SKM-1 treated with dmso at 0.1 percent for 144 hours (cell line): ENCODE results near the gene LILRA1.
"Not testable (repeated sequence)": the region's sequence is repeated elsewhere in the genome, so short reads cannot be mapped to it uniquely, and the experiment has no call there.

Source experiments
- DNase-seq: peaks from one replicate; lab custom pipeline; 2025; ENCODE audit not compliant: unreplicated experiment; lab: John Stamatoyannopoulos, UW

The LILRA1 gene

GRCh38 chr19:54624234-54624633, 30.8 kb downstream of the LILRA1 start:
- not testable (repeated sequence) for DNase-seq

- not testable (repeated sequence) for DNase-seq
Observed at GRCh38 chr19:54624934-54625730, 31.7 kb downstream of the LILRA1 start.

GRCh38 chr19:54626757-54627156, 33.3 kb downstream of the LILRA1 start:
- no peak for DNase-seq

- not testable (repeated sequence) for DNase-seq
Observed at GRCh38 chr19:54627912-54628311, 34.5 kb downstream of the LILRA1 start.

- peak; percentile 0 for DNase-seq
Observed at GRCh38 chr19:54630262-54630661, 36.8 kb downstream of the LILRA1 start, which contains the start of gene LILRB1. TSS of gene LILRB1 (plus strand) at chr19:54630484. CDS start at chr19:54631074, 590 bp downstream.

- no peak for DNase-seq
Observed at GRCh38 chr19:54630782-54631181, 37.4 kb downstream of the LILRA1 start.

GRCh38 chr19:54631489-54632337, 38.3 kb downstream of the LILRA1 start:
- DNase-seq: not testable (repeated sequence)

- DNase-seq: not testable (repeated sequence)
Observed at GRCh38 chr19:54632517-54632916, 39.1 kb downstream of the LILRA1 start.

GRCh38 chr19:54633401-54633800, 40.0 kb downstream of the LILRA1 start:
- no peak for DNase-seq

- DNase-seq: not testable (repeated sequence)
Observed at GRCh38 chr19:54636081-54636480, 42.6 kb downstream of the LILRA1 start.

GRCh38 chr19:54638683-54639082, 45.3 kb downstream of the LILRA1 start:
- DNase-seq: no peak

GRCh38 chr19:54642953-54643352, 49.5 kb downstream of the LILRA1 start:
- DNase-seq: not testable (repeated sequence)

GRCh38 chr19:54643583-54643982, 50.2 kb downstream of the LILRA1 start:
- not testable (repeated sequence) for DNase-seq

GRCh38 chr19:54644056-54644455, 50.6 kb downstream of the LILRA1 start:
- DNase-seq: no peak

- DNase-seq: no peak
Observed at GRCh38 chr19:54646331-54646841, 53.0 kb downstream of the LILRA1 start.

- DNase-seq: no peak
Observed at GRCh38 chr19:54648129-54648528, 54.7 kb downstream of the LILRA1 start.

- no peak for DNase-seq
Observed at GRCh38 chr19:54650108-54650655, 56.8 kb downstream of the LILRA1 start.
